SK-MEL-5 (cell line): ENCODE data around the gene OR2T2. TPM values are rescaled to one million over a fixed set of nuclear protein-coding genes. Genes with fewer than 3 reads are reported as not detected.
"Not testable (repeated sequence)": the region's sequence is repeated elsewhere in the genome, so short reads cannot be mapped to it uniquely, and the experiment has no call there.

Experiments
- DNase-seq: peaks from one replicate; pipeline ENCODE4 v3.0.0-alpha.2; 2016; ENCODE audit warnings: low read depth, low spot score
- in situ Hi-C: cut with HindIII; loops from 2 replicates; pipeline ENCODE4 v1.10.0; 2016; ENCODE audit warnings: low sequenced_read_pairs, high pct_unique_total_duplicates, low pct_unique_long_range_greater_than_20kb
- polyA plus RNA-seq, 2 experiments: library from polyadenylated mRNA; depleted of rRNA; stranded (reverse); fragments of >200 nt; gene quantifications; 2 replicates each; pipeline ENCODE4 v1.2.3, GENCODE V29; 2015
- total RNA-seq: library from RNA; depleted of rRNA; stranded (reverse); fragments of >200 nt; shearing (Covaris generic); gene quantifications from 2 replicates; pipeline ENCODE4 v1.2.3, GENCODE V29; 2014; rRNA removed

Gene OR2T2, protein sequence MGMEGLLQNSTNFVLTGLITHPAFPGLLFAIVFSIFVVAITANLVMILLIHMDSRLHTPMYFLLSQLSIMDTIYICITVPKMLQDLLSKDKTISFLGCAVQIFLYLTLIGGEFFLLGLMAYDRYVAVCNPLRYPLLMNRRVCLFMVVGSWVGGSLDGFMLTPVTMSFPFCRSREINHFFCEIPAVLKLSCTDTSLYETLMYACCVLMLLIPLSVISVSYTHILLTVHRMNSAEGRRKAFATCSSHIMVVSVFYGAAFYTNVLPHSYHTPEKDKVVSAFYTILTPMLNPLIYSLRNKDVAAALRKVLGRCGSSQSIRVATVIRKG
- not detected in 2 replicates for total RNA-seq
- not detected in 2 replicates for polyA plus RNA-seq (2015; cell fraction: cytosol; rRNA removed)
- not detected in 2 replicates for polyA plus RNA-seq (2015; cell fraction: nucleus; rRNA removed)

DNA sequence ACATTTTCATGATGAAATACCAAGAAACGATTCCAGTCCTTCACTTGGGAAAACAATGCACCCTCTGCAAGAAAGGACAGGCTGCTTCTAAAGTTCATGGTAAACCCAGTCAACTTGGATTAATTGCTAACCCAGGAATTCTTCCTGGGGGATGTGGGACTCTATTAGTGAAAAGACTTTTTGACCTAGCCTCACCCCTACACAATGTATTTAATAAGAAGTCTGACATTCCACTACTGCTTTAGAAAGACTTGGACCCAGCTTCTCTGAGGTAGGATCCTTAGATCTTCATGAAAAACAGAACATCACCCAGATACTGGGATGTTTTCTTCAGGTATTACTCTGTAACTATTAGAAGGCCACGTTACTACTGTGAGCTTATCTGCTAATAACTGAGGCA lies at the start of gene OR2T2:
Gene OR2T2 (plus strand): TSS at position 239 of the 400 bp plus-strand sequence. CDS start 7,161 bp downstream, outside the sequence.
- DNase-seq, in situ Hi-C loops: not testable (repeated sequence)

DNA sequence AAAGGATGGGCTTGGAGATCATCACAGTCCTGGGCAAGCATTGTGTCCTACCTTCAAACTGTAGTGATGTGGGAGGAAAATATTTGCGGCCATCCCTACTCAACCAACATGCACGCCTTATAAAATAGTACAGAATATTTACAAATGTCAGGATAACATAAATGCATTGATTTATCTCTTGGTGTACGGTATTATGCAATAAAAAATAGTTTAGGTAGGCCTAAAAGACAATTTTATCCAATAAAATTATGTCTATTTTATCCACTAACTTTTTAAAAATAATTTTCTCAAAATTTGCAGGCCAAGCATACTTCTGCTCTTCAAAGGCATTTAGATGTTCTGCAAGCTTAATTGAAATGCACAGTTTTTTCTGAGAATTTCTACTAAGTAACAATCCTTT lies 42.7 kb upstream of the OR2T2 start, which contains the start of gene OR2T1:
Gene OR2T1 (plus strand): TSS at position 301 of the 400 bp plus-strand sequence. CDS start 3,100 bp downstream, outside the sequence.
- DNase-seq: no peak
- in situ Hi-C loops: no loop called here

DNA sequence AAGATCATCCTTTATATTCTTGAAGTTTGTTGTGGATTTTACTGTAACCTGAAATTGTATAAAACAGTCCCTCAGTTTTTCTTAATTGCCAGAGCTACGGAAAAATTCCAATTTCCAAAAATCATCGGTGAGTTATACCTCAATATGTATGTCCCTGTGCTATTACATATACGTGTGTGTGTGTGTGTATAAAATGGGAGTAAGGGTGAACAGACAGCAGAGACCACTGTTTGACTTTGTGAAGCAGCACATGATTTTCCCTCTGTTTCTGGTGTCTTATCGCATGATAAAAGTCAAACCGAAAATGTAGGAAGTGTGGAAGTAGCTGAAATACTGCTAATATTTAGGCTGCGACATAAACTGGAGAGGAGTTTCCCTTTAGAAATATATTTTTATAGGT lies 41.4 kb upstream of the OR2T2 start:
- in situ Hi-C loops: no loop called here
- DNase-seq: peak; percentile 19

DNA sequence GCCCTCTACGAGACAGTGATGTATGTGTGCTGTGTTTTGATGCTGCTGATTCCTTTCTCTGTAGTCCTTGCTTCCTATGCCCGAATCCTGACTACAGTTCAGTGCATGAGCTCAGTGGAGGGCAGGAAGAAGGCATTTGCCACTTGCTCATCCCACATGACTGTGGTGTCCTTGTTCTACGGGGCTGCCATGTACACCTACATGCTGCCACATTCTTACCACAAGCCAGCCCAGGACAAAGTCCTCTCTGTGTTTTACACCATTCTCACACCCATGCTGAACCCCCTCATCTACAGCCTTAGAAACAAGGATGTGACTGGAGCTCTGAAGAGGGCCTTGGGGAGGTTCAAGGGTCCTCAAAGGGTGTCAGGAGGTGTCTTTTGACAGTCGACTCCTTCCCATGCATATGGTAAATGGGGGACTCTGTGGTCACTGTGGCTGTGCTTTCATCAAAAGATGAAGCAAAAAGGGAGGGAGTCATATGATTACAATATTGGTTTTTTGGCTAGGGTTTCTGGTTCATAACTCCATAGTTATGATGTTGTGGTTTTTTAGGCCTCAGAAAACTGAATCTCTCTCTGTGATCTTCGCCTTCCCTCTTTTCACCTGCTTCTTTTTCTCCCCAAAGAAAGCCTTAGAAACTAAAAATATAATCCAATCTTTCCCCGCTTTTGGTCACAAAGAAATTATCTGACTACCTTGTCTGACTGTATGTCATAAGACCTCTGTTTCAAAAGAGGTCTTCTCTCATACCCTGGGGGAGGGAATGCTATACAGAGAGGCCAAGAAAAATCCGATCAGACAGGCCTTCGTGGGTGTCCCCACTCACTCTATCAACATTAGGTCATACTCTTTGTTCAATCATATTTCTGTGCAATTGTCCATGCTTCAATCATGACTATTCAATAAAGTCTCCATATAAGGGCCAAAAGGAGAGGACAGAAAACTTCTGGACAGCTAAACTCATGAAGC lies 38.4 kb upstream of the OR2T2 start:
- in situ Hi-C loops: no loop called here
- no peak for DNase-seq

DNA sequence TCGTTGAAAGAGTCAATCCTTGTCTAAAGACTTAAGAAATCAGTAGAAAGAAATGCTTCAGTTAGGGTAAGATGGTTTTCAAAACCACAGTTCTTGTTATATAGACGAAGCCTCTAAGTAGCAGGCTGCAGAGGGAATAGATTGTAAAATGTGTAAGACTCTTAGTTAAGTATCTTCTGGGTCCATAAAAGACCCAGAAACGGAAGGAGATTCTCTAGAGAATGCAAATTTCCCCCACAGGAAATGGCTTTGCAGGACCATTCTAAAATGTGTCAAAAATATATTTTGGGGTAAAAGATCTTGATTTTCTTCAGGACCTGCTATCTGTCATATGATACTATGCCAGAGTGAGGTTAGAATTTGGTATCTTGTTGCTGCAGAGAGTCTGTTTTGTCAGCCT lies 29.2 kb upstream of the OR2T2 start:
- in situ Hi-C loops: no loop called here

DNA sequence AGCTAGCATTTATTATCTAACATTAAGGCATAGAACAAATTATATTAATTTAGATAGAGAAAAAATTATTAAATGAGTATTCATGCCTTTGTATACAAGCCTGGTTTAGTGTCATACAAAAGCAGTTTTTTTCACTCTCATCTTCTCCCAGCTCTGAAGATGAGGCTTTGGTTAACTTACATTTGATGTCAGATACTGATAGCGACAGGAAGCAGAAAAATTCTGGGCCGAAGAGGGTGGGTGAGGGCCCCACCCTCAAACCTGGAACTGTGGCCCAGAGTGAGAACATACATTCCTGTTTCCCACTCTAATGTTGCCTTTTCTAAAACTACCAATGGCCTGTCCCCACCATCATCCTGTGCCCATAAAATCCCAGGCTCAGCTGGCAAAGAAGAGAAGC lies 27.6 kb upstream of the OR2T2 start:
- in situ Hi-C loops: no loop called here
- DNase-seq: no peak

More for the DNA sequence above, 29.2 kb upstream of the OR2T2 start:
- no peak for DNase-seq

DNA sequence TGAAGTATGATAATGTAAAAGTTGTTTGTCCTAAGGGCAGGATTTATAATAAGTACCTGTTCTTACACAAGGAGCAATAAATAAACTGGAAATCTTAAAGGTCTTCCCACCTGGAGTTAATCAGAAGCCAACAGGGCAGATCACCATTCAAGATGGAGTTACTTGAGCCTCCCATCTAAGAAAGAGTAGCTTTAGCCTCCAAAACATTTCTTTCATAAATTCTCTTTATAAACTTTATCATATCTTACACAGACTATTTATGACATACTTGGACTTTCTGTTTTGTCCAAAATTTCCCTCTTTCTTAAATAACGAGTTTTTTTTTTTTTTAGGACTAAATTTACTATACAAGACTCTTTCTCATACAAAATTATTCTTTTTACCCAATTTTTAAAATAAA lies 24.1 kb upstream of the OR2T2 start:
- DNase-seq: no peak
- in situ Hi-C loops: no loop called here

DNA sequence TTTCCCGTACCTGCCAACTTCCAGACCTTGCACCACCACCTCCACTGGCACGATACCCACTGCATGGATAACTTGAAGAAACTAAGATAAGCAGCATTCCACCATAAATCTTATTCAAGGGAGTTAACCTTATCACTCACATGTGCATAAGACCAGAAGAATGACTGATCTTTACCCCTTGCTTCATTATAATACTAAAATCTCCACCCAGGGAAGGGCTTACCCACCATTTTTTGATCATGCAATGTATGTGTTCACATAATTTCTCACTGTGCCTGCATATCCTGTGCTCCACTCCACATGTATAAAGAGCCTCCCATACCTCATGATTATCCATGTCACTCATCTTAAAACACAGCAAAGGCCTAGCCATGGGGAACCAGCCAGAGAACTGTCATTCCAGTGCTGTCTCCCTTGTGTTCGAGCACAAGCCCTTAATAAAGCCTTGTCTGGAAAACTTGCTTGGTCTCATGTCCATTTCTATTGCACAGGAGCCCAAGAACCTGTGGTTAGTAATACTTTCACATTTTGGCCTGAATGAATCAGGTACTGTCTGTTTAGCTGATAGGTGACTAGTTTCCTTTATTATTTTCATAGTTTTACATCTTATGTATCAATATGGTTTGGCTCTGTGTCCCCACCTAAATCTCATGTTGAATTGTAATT lies 17.8 kb upstream of the OR2T2 start:
- in situ Hi-C loops, DNase-seq: not testable (repeated sequence)

DNA sequence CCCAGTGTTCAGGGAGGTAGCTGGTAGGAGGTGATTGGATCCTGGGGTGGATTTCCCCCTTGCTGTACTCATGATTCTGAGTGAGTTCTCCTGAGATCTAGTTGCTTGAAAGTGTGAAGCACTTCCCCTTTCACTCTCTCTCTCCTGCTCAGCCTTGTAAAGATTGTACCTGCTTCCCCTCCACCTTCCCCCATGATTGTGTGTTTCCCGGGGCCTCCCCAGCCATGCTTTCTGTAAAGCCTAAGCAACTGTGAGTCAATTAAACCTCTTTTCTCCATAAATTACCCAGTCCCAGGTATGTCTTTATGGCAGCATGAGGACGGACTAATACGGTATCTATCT lies 17.3 kb upstream of the OR2T2 start:
- in situ Hi-C loops: not testable (repeated sequence)

DNA sequence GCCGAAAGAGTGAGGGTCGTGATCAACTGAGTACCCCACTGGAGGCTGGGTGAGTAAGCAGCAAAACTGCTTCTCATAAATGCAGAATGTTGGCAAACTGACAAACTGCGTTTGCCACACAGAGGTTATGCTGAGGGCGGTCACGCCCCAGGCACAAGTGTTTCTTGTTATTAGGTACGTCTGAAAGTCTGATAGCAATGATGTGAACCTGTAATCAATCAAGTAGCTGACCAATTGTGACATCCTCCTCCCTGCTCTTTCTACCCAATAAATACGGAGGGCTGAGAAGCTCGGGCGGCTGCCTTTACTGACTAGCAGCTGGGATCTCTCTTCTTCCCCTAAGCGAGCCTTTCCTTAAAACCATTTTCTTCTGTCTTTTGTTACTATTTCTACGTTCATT lies 13.8 kb upstream of the OR2T2 start:
- DNase-seq, in situ Hi-C loops: not testable (repeated sequence)

More for the DNA sequence above, 17.3 kb upstream of the OR2T2 start:
- DNase-seq: not testable (repeated sequence)

DNA sequence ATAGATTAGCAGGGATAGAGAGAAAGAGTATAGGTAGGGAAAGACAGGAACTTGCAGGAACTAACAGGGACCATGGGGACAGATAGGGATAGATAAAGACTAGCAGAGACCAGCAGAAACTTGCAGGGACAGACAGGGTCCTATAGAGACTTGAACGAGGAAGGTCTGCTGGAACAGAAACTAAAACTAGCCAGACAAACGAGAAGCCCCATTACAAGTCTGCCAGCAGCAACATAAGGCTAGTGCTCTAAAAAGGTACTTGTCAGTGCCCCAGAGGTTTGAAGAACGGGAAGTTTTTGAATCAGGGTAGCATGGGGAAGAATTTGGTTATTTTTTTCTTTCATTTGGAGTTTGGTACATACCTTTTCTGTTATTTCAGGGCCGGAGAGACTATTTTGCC lies 13.2 kb upstream of the OR2T2 start:
- DNase-seq, in situ Hi-C loops: not testable (repeated sequence)

DNA sequence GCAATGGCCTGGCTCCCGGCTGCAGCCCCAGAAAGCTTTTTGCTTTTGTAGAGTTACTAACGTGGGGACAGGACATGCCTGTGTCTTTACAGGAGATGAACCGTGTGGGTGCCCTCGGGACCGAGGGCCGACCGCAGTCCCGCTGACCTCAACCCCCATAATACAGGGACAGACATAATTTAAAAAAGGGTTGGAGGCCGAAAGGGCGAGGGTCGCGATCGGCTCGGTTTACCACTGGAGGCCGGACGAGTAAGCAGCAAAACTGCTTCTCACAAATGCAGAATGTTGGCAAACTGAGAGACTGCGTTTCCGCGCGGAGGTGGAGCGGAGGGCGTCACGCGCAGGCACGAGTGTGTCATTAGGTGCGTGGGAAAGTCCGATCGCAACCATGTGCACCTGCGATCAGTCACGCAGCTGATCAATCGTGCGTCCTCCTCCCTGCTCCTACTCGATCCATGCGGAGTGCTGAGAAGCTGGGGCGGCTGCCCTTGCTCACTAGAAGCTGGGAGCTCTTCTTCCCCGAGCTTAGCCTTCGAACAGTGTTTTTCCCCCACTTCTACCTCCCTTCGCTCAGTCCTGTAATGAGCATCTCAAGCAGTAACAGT lies 11.5 kb upstream of the OR2T2 start:
- DNase-seq, in situ Hi-C loops: not testable (repeated sequence)

DNA sequence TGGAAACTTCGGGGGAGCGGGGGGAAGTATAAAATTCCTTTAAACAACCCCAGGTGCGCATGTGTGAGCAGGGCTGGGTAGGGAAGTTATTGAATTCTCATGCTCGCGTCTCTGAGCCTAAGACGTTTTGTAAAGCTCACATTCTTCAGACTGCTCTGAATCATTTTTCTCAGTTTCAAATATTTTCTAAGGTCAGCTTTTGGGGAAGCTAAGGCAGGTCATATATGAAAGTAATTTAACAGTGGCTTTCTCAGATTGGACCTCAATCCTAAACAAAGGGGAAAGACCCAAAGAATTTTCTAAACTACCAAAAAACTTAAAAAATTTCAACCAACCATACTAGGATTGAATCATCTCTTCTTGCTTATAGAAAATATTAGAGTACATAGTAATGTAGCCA lies 10.5 kb upstream of the OR2T2 start:
- in situ Hi-C loops, DNase-seq: not testable (repeated sequence)

DNA sequence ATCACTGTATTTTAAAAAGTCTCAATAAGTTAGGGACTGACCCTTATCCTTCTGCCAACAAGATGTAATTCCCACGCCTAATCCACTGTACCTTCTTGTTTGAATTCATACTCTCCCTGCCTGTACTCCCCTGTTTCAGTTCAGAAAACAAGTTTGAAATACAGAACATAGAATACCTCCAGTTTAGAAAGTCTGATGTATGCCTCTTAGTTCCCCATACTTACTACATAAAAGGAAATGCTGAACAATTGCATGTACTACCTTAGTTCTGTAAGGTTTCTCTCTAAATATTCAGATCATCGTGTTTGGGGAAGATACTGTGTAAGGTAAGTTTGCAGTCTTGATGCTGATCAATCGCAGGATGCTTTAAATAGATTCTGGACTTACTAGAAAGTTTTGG lies 9.1 kb upstream of the OR2T2 start:
- in situ Hi-C loops, DNase-seq: not testable (repeated sequence)

DNA sequence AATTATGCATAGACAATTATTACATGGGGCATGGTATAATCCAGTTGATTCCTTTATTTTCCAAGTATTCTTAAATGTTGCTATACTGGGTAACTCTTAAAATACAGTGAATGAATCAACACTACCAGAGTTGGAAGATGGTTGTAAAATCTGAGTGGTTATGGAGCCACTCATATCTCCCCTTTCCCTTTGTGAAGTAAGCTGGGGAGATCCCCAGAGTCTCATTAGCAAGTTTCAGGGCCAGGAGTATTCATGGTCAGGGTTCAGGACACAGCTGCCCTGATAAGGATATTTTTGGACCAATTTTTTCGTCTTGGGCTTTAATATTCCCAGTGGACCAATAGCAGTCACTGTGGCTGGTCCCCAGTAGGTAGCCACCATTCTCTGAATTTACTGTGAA lies 6.8 kb upstream of the OR2T2 start:
- DNase-seq, in situ Hi-C loops: not testable (repeated sequence)

DNA sequence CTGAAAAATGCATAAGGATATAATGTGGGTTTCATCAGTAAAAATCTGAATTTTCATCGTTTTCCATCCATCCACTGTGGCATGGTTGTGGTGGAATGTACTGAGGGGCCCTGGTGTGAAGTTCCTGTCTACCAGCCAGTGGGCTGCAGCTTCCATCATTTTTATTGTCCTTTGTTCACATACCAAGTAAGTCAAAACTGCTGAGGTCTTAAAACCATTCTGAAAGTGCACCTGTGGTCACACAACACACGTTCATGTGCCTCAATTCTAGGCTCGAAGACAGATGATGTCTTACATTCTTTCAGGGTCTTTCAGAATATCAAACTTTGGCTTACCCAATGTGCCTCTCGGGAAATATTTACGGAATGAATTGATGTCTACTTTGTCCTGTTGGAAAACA lies 6.2 kb upstream of the OR2T2 start:
- in situ Hi-C loops, DNase-seq: not testable (repeated sequence)
